ENCODE results near the gene HIVEP1. TPM values are rescaled to one million over a fixed set of nuclear protein-coding genes. Genes with fewer than 3 reads are reported as not detected.
"Not testable (repeated sequence)": the region's sequence is repeated elsewhere in the genome, so short reads cannot be mapped to it uniquely, and the experiment has no call there.

The HIVEP1 gene
- total RNA-seq, 1 donor from 2014 or later = 13.7 TPM

DNA sequence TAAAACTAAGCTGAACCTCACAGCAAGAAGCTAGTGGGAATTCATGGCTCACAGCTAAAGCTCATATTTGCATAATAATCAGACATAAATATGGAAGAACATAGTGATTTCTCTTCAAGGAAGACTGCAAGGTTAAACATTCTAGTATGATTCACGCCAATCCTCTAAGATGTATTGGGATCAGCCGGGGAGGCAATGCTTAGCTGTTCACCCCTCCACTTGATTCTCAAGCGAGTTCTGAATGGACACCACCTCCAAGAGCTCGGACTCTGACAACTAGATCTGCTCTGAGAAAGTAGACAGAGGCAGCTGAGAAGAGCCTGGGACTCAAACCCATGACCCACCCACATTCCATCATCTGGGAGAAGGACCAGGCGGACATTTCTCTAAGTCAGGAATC, 159.6 kb downstream of the HIVEP1 start:
- no peak for DNase-seq
- TF ChIP-seq, protein P1, sequence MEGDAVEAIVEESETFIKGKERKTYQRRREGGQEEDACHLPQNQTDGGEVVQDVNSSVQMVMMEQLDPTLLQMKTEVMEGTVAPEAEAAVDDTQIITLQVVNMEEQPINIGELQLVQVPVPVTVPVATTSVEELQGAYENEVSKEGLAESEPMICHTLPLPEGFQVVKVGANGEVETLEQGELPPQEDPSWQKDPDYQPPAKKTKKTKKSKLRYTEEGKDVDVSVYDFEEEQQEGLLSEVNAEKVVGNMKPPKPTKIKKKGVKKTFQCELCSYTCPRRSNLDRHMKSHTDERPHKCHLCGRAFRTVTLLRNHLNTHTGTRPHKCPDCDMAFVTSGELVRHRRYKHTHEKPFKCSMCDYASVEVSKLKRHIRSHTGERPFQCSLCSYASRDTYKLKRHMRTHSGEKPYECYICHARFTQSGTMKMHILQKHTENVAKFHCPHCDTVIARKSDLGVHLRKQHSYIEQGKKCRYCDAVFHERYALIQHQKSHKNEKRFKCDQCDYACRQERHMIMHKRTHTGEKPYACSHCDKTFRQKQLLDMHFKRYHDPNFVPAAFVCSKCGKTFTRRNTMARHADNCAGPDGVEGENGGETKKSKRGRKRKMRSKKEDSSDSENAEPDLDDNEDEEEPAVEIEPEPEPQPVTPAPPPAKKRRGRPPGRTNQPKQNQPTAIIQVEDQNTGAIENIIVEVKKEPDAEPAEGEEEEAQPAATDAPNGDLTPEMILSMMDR (IDR thresholded peaks at IDR 0.05; ENCODE audit: borderline replicate concordance) = no peak
- Histone ChIP-seq H3K27ac (replicated peaks) (no peak overlapping the region), H3K27me3 (ENCODE audit: low read depth) (no peaks in the 10 kb centered on the region), H3K9me3 (replicated peaks) (peaks cover 2% of the 10 kb centered on the region), H3K4me3 (no peak overlapping the region), H3K4me1 (no peaks in the 10 kb centered on the region), H3K36me3 (no peaks in the 10 kb centered on the region)
- intact Hi-C loops (cut with micrococcal nuclease) = no loop called here

DNA sequence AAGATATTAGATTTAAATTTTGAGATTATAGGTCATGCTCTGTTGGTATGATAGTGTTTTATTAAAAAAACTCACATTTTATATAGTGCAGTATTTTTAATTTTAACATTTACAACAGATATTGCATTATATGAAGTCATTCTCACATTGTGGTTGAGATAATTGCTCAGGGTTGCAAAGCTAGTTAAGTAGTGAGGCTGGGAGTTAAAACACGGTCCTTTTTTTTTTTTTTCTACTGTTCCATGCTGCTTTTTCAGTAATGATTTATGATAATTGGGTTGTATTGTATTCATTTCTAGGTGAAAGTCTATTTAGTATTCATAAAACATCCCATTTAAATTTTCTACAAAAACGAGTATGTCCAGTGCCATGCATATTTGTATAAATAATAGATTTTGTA, 160.5 kb downstream of the HIVEP1 start:
- H3K27ac ChIP-seq (replicated peaks) = no peak overlapping the region

DNA sequence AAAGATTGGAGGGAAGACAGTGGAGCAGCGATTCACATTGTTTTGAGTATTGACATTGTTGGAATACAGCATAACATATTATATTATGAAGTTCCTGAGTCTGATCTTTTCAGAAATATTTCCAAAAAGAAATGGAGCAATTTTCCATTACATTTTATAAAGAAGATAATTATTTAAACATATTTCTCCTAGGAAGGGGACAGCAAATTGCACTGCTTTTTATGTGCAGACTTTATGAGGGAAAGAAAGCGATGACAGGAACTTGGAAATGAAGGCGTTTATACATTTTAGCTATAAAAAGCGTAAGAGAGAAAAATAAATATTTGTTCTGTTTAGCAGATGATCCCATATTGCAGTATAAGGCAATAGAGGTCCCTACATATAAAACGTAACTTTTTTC, 161.1 kb downstream of the HIVEP1 start:
- Histone ChIP-seq H3K27me3 (ENCODE audit: low read depth) (no peaks in the 10 kb centered on the region), H3K27ac (replicated peaks) (no peak overlapping the region), H3K9me3 (replicated peaks) (peaks cover 4% of the 10 kb centered on the region), H3K4me1 (no peaks in the 10 kb centered on the region), H3K4me3 (no peak overlapping the region), H3K36me3 (no peaks in the 10 kb centered on the region)
- TF ChIP-seq, protein P1 (IDR thresholded peaks at IDR 0.05; ENCODE audit: borderline replicate concordance) = no peak
- DNase-seq = no peak
- intact Hi-C loops (cut with micrococcal nuclease) = no loop called here

More for the DNA sequence above, 160.5 kb downstream of the HIVEP1 start:
- DNase-seq = no peak
- H3K36me3 ChIP-seq = no peaks in the 10 kb centered on the region
- intact Hi-C loops (cut with micrococcal nuclease) = no loop called here
- H3K9me3 ChIP-seq (replicated peaks) = peaks cover 4% of the 10 kb centered on the region
- no peaks in the 10 kb centered on the region for H3K27me3 ChIP-seq (ENCODE audit: low read depth)
- H3K4me3 ChIP-seq = no peak overlapping the region
- H3K4me1 ChIP-seq = no peaks in the 10 kb centered on the region
- TF ChIP-seq, protein P1 (IDR thresholded peaks at IDR 0.05; ENCODE audit: borderline replicate concordance) = no peak

DNA sequence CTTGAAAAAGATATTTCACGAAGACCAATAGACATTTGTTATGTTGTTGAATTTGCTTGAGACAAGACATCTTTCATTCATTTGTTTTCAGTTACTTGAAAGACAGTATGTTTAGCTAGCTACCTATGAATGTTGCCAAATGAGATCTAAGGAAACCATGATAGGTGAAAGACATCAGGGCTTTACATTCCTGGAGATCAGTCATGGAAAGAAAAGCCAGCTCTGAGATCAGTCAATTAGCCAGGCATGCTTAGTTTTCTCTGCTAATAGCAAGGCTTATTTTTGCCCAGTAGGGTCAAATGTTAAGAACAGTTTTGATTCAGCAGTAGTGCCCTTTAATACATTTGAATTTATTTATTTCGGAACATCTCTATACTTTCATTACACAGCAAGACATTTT, 161.5 kb downstream of the HIVEP1 start:
- intact Hi-C loops (cut with micrococcal nuclease) = no loop called here
- Histone ChIP-seq H3K27me3 (ENCODE audit: low read depth) (no peaks in the 10 kb centered on the region), H3K9me3 (replicated peaks) (peaks cover 4% of the 10 kb centered on the region), H3K27ac (replicated peaks) (no peak overlapping the region), H3K4me3 (no peak overlapping the region), H3K36me3 (no peaks in the 10 kb centered on the region), H3K4me1 (no peaks in the 10 kb centered on the region)
- no peak for DNase-seq
- TF ChIP-seq, protein P1 (IDR thresholded peaks at IDR 0.05; ENCODE audit: borderline replicate concordance) = no peak

DNA sequence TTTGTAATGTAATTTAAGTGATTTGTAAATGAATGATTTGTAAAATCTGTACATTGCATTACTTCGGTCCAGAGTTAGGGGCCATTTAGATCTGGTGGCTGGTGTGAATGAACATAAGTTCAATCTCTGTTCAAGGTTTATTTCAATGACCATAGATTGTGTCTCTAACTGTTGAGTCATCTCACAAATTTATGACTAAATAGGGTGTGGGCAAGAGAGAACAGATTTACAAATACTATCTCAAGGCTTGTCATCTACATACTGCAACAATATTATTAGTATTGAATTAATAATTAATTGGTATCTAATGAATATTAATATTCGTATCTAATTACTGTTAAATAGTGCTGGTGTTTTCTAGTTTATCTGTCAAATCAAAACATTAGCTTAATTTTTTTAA, 162.8 kb downstream of the HIVEP1 start:
- intact Hi-C loops (cut with micrococcal nuclease) = no loop called here
- no peak overlapping the region for H3K27ac ChIP-seq (replicated peaks)
- no peaks in the 10 kb centered on the region for H3K4me1 ChIP-seq
- no peaks in the 10 kb centered on the region for H3K27me3 ChIP-seq (ENCODE audit: low read depth)
- no peak for DNase-seq
- H3K36me3 ChIP-seq = no peaks in the 10 kb centered on the region
- TF ChIP-seq, protein P1 (IDR thresholded peaks at IDR 0.05; ENCODE audit: borderline replicate concordance) = no peak
- peaks cover 4% of the 10 kb centered on the region for H3K9me3 ChIP-seq (replicated peaks)
- no peak overlapping the region for H3K4me3 ChIP-seq

DNA sequence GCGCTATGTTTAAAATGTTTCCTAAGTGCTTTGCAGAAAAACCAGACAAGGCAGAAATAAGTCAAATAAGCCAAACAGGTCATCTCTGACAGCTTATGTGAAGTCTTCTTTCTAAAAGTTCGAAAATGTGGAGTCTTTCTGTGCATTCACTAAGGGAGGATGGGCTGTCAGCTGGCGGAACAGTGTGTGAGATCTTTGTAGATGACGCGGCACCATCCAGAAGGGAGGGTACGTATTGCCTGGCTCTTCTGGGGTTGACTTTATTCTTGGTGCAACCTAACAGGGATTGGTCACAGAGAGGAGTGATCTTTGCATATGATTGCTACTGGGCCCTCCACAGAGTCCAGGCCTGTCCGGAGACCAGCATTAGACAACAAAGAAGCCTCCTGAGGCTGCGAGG, 163.5 kb downstream of the HIVEP1 start:
- Histone ChIP-seq H3K27me3 (ENCODE audit: low read depth) (no peaks in the 10 kb centered on the region), H3K27ac (replicated peaks) (no peak overlapping the region), H3K4me1 (no peaks in the 10 kb centered on the region), H3K36me3 (no peaks in the 10 kb centered on the region), H3K4me3 (no peak overlapping the region), H3K9me3 (replicated peaks) (peaks cover 4% of the 10 kb centered on the region)
- intact Hi-C loops (cut with micrococcal nuclease) = no loop called here
- no peak for DNase-seq
- TF ChIP-seq, protein P1 (IDR thresholded peaks at IDR 0.05; ENCODE audit: borderline replicate concordance) = no peak

DNA sequence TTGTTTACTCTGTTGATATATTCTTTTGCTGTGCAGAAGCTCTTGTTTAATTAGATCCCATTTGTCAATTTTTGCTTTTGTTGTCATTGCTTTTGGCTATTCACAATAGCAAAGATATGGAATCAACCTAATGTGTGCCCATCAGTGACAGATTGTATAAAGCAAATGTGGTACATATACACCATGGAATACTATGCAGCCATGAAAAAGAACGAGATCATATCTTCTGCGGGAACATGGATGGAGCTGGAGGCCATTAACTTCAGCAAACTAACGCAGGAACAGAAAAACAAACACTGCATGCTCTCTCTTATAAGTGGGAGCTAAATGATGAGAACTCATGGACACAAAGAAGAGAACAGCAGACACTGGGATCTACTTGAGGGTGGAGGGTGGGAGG, 164.7 kb downstream of the HIVEP1 start:
- H3K4me1 ChIP-seq; intact Hi-C loops (cut with micrococcal nuclease); H3K9me3 ChIP-seq (replicated peaks); H3K36me3 ChIP-seq; H3K27ac ChIP-seq (replicated peaks); DNase-seq; H3K4me3 ChIP-seq; H3K27me3 ChIP-seq (ENCODE audit: low read depth): not testable (repeated sequence)

All from left ventricle myocardium inferior (tissue), 1 donor.